Trophoblast cell (in vitro differentiated cells and primary cell): Measurements from ENCODE around the gene FLII.

ENCODE experiments used
- DNase-seq, 2 donors: peaks; one replicate each; pipeline ENCODE4 v3.0.0-alpha.2; 2016
- H2AFZ ChIP-seq: 2 replicates; pipeline ENCODE4 v1.6.1; 2013; ENCODE audit warnings: low read length, moderate library complexity, mild to moderate bottlenecking; ENCODE audit not compliant: insufficient read depth, poor library complexity
- H2AK5ac ChIP-seq: 2 replicates; pipeline ENCODE4 v1.6.1; 2013; ENCODE audit warnings: mild to moderate bottlenecking, low read length
- H2BK120ac ChIP-seq: 2 replicates; pipeline ENCODE4 v1.6.1; 2013; ENCODE audit warnings: low read length, mild to moderate bottlenecking, moderate library complexity; ENCODE audit not compliant: insufficient read depth, poor library complexity
- H2BK12ac ChIP-seq: 2 replicates; pipeline ENCODE4 v1.6.1; 2013; ENCODE audit warnings: mild to moderate bottlenecking, low read length, moderate library complexity
- H2BK5ac ChIP-seq: 2 replicates; pipeline ENCODE4 v1.6.1; 2013; ENCODE audit warnings: low read length, low read depth, moderate library complexity, mild to moderate bottlenecking; ENCODE audit not compliant: poor library complexity
- H3K14ac ChIP-seq: 2 replicates; pipeline ENCODE4 v1.6.1; 2013; ENCODE audit warnings: mild to moderate bottlenecking, low read length
- H3K18ac ChIP-seq: 2 replicates; pipeline ENCODE4 v1.6.1; 2013; ENCODE audit warnings: mild to moderate bottlenecking, low read length
- H3K23ac ChIP-seq: 2 replicates; pipeline ENCODE4 v1.6.1; 2013; ENCODE audit warnings: low read length
- H3K27ac ChIP-seq: 2 replicates; pipeline ENCODE4 v1.5.1; 2013; ENCODE audit warnings: low read depth, mild to moderate bottlenecking, inconsistent platforms, low read length, moderate library complexity
- H3K27me3 ChIP-seq: 2 replicates; pipeline ENCODE4 v1.6.1; 2013; ENCODE audit warnings: inconsistent platforms, mild to moderate bottlenecking, low read length, moderate library complexity; ENCODE audit not compliant: insufficient read depth
- H3K36me3 ChIP-seq, 2 experiments: 1 replicate in 1 of 2; 2 replicates in 1 of 2; pipeline ENCODE4 v1.6.1; 2013; ENCODE audit warnings: low read length in 2 of 2, mild to moderate bottlenecking in 2 of 2, moderate library complexity in 1 of 2; ENCODE audit not compliant: insufficient read depth in 2 of 2, control insufficient read depth in 1 of 2
- H3K4ac ChIP-seq: 2 replicates; pipeline ENCODE4 v1.6.1; 2013; ENCODE audit warnings: low read depth, mild to moderate bottlenecking, low read length, moderate library complexity
- H3K4me1 ChIP-seq, 2 experiments: 1 replicate in 1 of 2; 2 replicates in 1 of 2; pipeline ENCODE4 v1.6.1; 2013; ENCODE audit warnings: low read length in 2 of 2, mild to moderate bottlenecking in 2 of 2, moderate library complexity in 1 of 2; ENCODE audit not compliant: insufficient read depth in 2 of 2, control insufficient read depth in 1 of 2
- H3K4me2 ChIP-seq: 2 replicates; pipeline ENCODE4 v1.6.1; 2013; ENCODE audit warnings: inconsistent platforms, mild to moderate bottlenecking, low read length, moderate library complexity
- H3K4me3 ChIP-seq: 2 replicates; pipeline ENCODE4 v1.5.1; 2013; ENCODE audit warnings: mild to moderate bottlenecking, low read depth, low read length, inconsistent platforms
- H3K79me1 ChIP-seq: one replicate; pipeline ENCODE4 v1.6.1; 2013; ENCODE audit warnings: low read length
- H3K79me2 ChIP-seq: 2 replicates; pipeline ENCODE4 v1.6.1; 2013; ENCODE audit warnings: low read length, mild to moderate bottlenecking; ENCODE audit not compliant: control insufficient read depth, insufficient read depth, poor library complexity
- H3K9ac ChIP-seq: 2 replicates; pipeline ENCODE4 v1.6.1; 2013; ENCODE audit warnings: mild to moderate bottlenecking, low read length
- H3K9me3 ChIP-seq: 2 replicates; pipeline ENCODE4 v1.6.1; 2013; ENCODE audit warnings: low read depth, mild to moderate bottlenecking, control low read depth, inconsistent platforms, low read length; ENCODE audit not compliant: insufficient read depth
- H4K12ac ChIP-seq: 2 replicates; pipeline ENCODE4 v1.6.1; 2013; ENCODE audit warnings: low read depth, mild to moderate bottlenecking, low read length, moderate library complexity
- H4K8ac ChIP-seq: 2 replicates; pipeline ENCODE4 v1.6.1; 2013; ENCODE audit warnings: low read depth, mild to moderate bottlenecking, low read length, moderate library complexity
- H4K91ac ChIP-seq: one replicate; pipeline ENCODE4 v1.6.1; 2013; ENCODE audit warnings: low read depth, mild to moderate bottlenecking, low read length, moderate library complexity
- WGBS: extraction: QIAGEN DNeasy Blood & Tissue Kit; methylation state at CpG from one replicate; pipeline ENCODE4 v1.1.7; 2013; ENCODE audit warnings: missing lambda C conversion rate; ENCODE audit not compliant: insufficient read length, insufficient coverage; ENCODE audit errors: extremely low coverage; 5-methylcytosine and 5-hydroxymethylcytosine counted together

The FLII gene

DNA sequence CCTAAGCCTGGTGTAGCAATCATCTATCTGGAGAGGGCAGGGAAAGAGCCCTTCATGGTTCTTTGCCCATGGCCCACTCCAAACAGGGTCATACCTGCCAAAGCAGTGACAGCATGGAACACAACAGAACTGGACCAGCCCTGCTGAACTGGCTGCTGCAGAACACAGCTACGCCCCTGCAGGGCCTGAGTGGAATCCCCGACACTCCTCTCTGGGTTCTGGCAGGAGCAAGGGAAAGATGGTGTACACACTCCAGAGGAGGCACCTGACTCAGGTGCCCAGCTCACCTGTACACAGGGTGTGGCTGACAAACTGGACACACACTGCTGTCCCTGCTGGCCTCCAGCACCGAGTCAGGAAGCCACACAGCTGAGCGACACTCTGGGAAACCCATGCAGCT is 21.7 kb upstream of the FLII start:
- Histone ChIP-seq H3K4ac (no peak overlapping the region), H4K8ac (no peak overlapping the region), H3K79me2 (no peaks in the 10 kb centered on the region), H3K27me3 (no peaks in the 10 kb centered on the region), H3K4me3 (no peak overlapping the region), H2BK12ac (no peak overlapping the region), H2AK5ac (no peak overlapping the region), H3K9ac (no peak overlapping the region), H4K12ac (no peak overlapping the region), H2BK5ac (no peak overlapping the region), H2AFZ (no peak overlapping the region), H3K14ac (no peak overlapping the region), H3K9me3 (no peaks in the 10 kb centered on the region), H3K23ac (no peak overlapping the region), H4K91ac (no peak overlapping the region), H3K36me3 (peaks cover 70 to 71% of the 10 kb centered on the region in 2 experiments), H3K18ac (no peak overlapping the region), H3K4me1 (no peaks in the 10 kb centered on the region), H3K4me2 (no peak overlapping the region), H3K79me1 (no peaks in the 10 kb centered on the region), H2BK120ac (no peak overlapping the region), H3K27ac (no peak overlapping the region)
- DNase-seq: no peak
- WGBS: no CpG with 5 or more reads among the region's 4 CpGs

DNA sequence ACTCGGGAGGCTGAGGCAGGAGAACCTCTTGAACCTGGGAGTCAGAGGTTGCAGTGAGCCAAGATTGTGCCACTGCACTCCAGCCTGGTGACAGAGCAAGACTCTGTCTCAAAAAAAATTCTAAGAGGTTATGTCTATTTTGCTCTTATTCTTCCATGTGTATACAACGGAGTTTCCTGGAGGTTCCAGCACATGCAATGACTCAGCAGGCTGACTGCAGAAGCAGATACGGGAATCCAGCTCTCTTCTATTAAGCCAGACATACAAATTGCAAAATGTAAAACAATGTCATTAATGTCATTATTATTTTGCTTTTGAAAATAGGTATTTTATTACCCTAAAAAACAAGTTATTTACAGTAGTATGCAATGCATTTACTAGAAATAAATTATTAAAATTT is 20.3 kb upstream of the FLII start:
- Histone ChIP-seq H3K4me1 (no peaks in the 10 kb centered on the region), H3K36me3 (peaks cover 69 to 75% of the 10 kb centered on the region in 2 experiments), H4K12ac (no peak overlapping the region), H3K4me3 (no peak overlapping the region), H2BK12ac (no peak overlapping the region), H2BK5ac (no peak overlapping the region), H3K4me2 (no peak overlapping the region), H3K4ac (no peak overlapping the region), H3K23ac (no peak overlapping the region), H3K27me3 (no peaks in the 10 kb centered on the region), H4K8ac (no peak overlapping the region), H3K9me3 (no peaks in the 10 kb centered on the region), H3K9ac (no peak overlapping the region), H4K91ac (no peak overlapping the region), H2AK5ac (no peak overlapping the region), H2BK120ac (no peak overlapping the region), H3K14ac (no peak overlapping the region), H3K79me2 (no peaks in the 10 kb centered on the region), H3K79me1 (no peaks in the 10 kb centered on the region), H3K27ac (no peak overlapping the region), H2AFZ (no peak overlapping the region), H3K18ac (no peak overlapping the region)
- no peak for DNase-seq
- no CpG with 5 or more reads among the region's 3 CpGs for WGBS

DNA sequence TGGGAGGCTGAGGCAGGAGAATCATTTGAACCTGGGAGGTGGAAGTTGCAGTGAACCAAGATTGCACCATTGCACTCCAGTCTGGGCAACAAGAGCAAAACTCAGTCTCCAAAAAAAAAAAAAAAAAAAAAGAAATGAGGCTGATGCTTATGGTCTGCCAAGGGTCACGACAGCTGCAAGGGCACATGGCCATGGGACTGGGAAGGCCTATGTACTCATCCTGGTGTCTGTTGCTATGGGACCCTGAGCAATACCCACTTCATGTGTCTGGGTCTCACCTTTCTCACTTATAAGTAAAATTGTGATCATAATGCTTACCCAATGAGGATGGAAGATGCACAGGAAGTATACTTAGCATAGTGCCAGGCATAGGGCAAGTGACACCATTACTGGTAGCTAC is 18.5 kb upstream of the FLII start:
- Histone ChIP-seq H3K79me2 (no peaks in the 10 kb centered on the region), H2AK5ac (no peak overlapping the region), H3K18ac (no peak overlapping the region), H3K14ac (no peak overlapping the region), H3K9ac (no peak overlapping the region), H4K8ac (no peak overlapping the region), H4K91ac (no peak overlapping the region), H3K4ac (no peak overlapping the region), H3K79me1 (no peaks in the 10 kb centered on the region), H3K4me1 (no peaks in the 10 kb centered on the region), H2BK5ac (no peak overlapping the region), H2BK12ac (no peak overlapping the region), H3K23ac (no peak overlapping the region), H3K27ac (no peak overlapping the region), H3K27me3 (no peaks in the 10 kb centered on the region), H3K4me3 (no peak overlapping the region), H3K4me2 (no peak overlapping the region), H3K9me3 (no peaks in the 10 kb centered on the region), H4K12ac (no peak overlapping the region), H3K36me3 (peaks cover 59 to 69% of the 10 kb centered on the region in 2 experiments), H2BK120ac (no peak overlapping the region), H2AFZ (no peak overlapping the region)
- DNase-seq: no peak
- no CpG with 5 or more reads among the region's 1 CpG for WGBS

DNA sequence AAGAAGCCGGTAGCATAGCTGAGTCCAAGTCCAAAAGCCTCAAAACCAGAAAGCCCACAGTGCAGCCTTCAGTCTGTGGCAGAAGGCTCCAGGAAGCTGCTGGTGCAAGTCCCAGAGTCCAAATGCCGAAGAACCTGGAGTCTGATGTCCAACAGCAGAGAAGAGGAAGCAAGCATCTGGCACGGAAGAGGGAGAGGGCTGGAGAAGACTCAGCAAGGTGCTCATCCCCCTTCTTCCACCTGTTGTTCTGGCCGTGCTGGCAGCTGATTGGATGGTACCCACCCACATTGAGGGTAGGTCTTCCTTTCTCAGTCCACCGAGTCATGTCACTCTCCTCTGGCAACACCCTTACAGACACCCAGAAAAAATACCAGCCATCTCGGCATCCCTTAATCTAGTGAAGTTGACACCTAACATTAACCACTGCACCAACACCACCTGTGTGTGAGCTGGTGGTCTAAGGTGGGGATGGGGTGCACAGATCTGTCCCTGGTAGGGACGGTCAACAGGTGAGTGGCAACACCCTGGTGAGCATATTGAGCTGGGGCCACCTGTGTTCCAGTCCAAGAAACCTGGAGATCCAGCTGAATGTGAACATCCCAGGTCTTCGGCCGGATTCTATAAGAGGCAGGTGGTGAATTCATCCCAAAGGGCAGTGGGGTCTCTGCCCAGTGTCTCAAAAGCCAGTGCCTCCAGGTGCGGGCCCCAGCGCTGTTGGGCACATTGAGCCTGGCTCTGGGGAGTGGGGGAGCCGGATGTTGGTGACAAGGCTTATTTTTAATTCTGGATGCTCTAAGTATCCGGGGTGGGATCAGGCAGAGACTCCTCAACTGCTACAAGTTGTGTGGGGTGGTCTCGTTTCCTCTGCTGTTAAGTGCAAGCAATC is 11.8 kb upstream of the FLII start:
- no peaks in the 10 kb centered on the region for H3K79me2 ChIP-seq
- no peak overlapping the region for H3K27ac ChIP-seq
- H4K8ac ChIP-seq: no peak overlapping the region
- H3K9me3 ChIP-seq: no peaks in the 10 kb centered on the region
- no peak overlapping the region for H3K4ac ChIP-seq
- no peak overlapping the region for H4K12ac ChIP-seq
- peaks cover 20 to 29% of the 10 kb centered on the region in 2 experiments for H3K36me3 ChIP-seq
- no peak overlapping the region for H2AK5ac ChIP-seq
- no CpG with 5 or more reads among the region's 14 CpGs for WGBS
- H3K14ac ChIP-seq: no peak overlapping the region
- H2AFZ ChIP-seq: no peak overlapping the region
- H3K9ac ChIP-seq: no peak overlapping the region
- no peak overlapping the region for H3K4me3 ChIP-seq
- H3K4me1 ChIP-seq: peaks cover 5 to 8% of the 10 kb centered on the region in 2 experiments
- H4K91ac ChIP-seq: no peak overlapping the region
- H2BK5ac ChIP-seq: no peak overlapping the region
- H3K27me3 ChIP-seq: no peaks in the 10 kb centered on the region
- H3K23ac ChIP-seq: no peak overlapping the region
- H2BK120ac ChIP-seq: no peak overlapping the region
- no peak overlapping the region for H3K4me2 ChIP-seq
- DNase-seq: no peak
- H3K79me1 ChIP-seq: no peaks in the 10 kb centered on the region
- no peak overlapping the region for H3K18ac ChIP-seq
- no peak overlapping the region for H2BK12ac ChIP-seq
